ENCODE data around the gene GPR84. TPM values are rescaled to one million over a fixed set of nuclear protein-coding genes. Genes with fewer than 3 reads are reported as not detected.
A peak's percentile ranks its signal among the peaks of the same experiment; 100 is the strongest.
"Not testable (repeated sequence)": the region's sequence is repeated elsewhere in the genome, so short reads cannot be mapped to it uniquely, and the experiment has no call there.

GPR84 gene
- total RNA-seq, 2 experiments from 2014 or later, result 0.32 to 0.59 TPM

GRCh38 chr12:54337280-54337842 is 26.9 kb downstream of the GPR84 start:
- Mint-ChIP-seq H3K36me3 (peaks cover 5% of the 10 kb centered on the region), H3K4me3 (no peak overlapping the region), H3K27ac (no peak overlapping the region), H3K27me3 (no peaks in the 10 kb centered on the region), H3K9me3 (ENCODE audit: low read depth) (no peaks in the 10 kb centered on the region), H3K4me1 (peaks cover 3% of the 10 kb centered on the region)
- CTCF ChIA-PET, result interaction anchor here (0.7 to 6.9 kb wide), 16 partner anchors 10 to 649 kb away, joined by 3 to 53 read pairs (median 5); partner anchors contain the start of gene COPZ1
- DNase-seq (no peak), ATAC-seq (no peak)

DNA sequence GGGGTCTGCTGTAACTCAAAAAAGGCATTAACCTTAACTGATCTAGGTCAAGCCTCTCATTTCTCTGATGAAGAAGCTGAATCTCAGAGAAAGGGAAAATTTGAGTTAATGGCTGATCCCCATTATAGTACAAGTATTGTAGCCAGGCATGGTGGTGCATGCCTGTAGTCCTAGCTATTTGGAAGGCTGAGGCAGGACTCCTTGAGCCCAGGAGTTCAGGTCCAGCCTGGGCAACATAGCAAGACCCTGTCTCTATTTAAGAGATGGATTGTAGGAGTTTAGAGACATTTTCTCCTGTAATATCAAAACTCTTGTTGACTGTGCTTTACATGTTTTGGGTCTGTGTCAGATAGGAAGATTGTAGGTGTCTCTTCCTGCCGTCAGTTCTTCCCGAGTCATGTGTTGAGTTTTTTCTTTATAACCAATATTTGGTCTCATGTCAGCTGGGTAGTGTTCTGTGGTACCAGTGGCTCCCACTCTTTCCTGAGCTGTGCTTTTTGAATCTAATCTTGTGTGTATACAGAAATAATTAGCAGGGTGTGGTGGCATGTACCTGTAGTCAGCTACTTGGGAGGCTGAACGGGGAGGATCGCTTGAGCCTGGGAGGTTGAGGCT is 30.8 kb downstream of the GPR84 start:
- Mint-ChIP-seq H3K27ac (no peak overlapping the region), H3K4me3 (no peak overlapping the region), H3K9me3 (ENCODE audit: low read depth) (no peaks in the 10 kb centered on the region), H3K36me3 (peaks cover under 1% of the 10 kb centered on the region), H3K27me3 (no peaks in the 10 kb centered on the region), H3K4me1 (peaks cover 25% of the 10 kb centered on the region)
- ATAC-seq (no peak), DNase-seq (no peak)
- CTCF ChIA-PET, result interaction anchor here (1.0 to 6.9 kb wide), 10 partner anchors 8 to 118 kb away, joined by 3 to 53 read pairs (median 7); partner anchors contain the start of gene COPZ1

DNA sequence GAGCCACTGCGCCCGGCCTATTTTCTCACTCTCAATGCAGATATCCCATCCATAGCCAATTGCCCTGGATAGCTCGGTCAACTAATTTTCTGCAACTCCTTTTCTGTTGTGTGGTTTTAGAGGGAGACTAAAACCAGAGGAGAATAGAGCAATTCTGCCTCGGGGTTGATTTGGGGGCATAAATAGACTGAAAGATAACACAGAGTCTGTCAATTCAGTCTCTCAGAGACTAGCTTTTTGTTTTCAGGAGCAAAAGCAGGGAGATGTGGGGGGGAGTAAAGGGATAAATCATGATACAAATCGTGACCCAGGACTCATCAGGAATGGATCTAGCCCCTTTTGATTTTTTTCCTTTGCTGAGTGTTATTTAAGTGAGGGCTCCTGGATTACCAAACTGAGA is 32.8 kb downstream of the GPR84 start:
- H3K27me3 Mint-ChIP-seq, result no peaks in the 10 kb centered on the region
- peak overlapping the region; percentile 47 for H3K27ac Mint-ChIP-seq
- peaks cover 1% of the 10 kb centered on the region for H3K36me3 Mint-ChIP-seq
- ATAC-seq, result no peak
- H3K9me3 Mint-ChIP-seq (ENCODE audit: low read depth), result no peaks in the 10 kb centered on the region
- no peak overlapping the region for H3K4me3 Mint-ChIP-seq
- CTCF ChIA-PET, result interaction anchor here (1.9 kb wide), 1 partner anchor 37 kb away, joined by 6 read pairs; no protein-coding TSS in a partner anchor
- H3K4me1 Mint-ChIP-seq, result peaks cover 34% of the 10 kb centered on the region
- DNase-seq, result no peak

DNA sequence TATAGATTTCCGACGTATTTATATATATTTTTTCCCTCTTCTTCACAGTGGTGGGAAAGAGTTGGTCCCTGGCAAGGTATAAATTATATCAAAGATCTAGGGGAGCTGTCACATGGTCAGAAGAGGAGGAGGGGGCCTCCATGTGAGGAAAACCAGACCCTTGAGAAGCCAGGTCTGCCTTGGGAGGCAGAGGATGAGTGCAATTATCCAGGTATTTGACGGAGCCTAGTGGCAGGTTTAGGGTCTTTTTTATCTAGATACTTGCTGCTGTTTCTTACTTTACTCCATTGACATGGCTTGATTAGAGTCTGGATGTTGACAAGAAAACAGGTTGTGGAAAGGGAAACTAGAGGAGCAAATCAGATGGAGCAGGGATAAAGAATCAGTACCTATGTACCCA is 33.8 kb downstream of the GPR84 start:
- CTCF ChIA-PET, result interaction anchor here (1.3 to 1.9 kb wide), 2 partner anchors 37 to 38 kb away, joined by 4 to 6 read pairs; no protein-coding TSS in a partner anchor
- H3K4me3 Mint-ChIP-seq, result no peak overlapping the region
- peak overlapping the region; percentile 70 for H3K27ac Mint-ChIP-seq

GRCh38 chr12:54329759-54330158 is 34.5 kb downstream of the GPR84 start:
- Mint-ChIP-seq H3K4me1 (peaks cover 43% of the 10 kb centered on the region), H3K9me3 (ENCODE audit: low read depth) (no peaks in the 10 kb centered on the region), H3K27me3 (no peaks in the 10 kb centered on the region), H3K4me3 (no peak overlapping the region), H3K27ac (no peak overlapping the region), H3K36me3 (peaks cover 1% of the 10 kb centered on the region)
- CTCF ChIA-PET, result interaction anchor here (1.3 to 1.9 kb wide), 3 partner anchors 28 to 39 kb away, joined by 3 to 6 read pairs (median 4); no protein-coding TSS in a partner anchor
- ATAC-seq, result no peak
- no peak for DNase-seq

More for the DNA sequence above, 33.8 kb downstream of the GPR84 start:
- DNase-seq, result no peak
- Mint-ChIP-seq H3K9me3 (ENCODE audit: low read depth) (no peaks in the 10 kb centered on the region), H3K4me1 (peaks cover 38% of the 10 kb centered on the region), H3K27me3 (no peaks in the 10 kb centered on the region), H3K36me3 (peaks cover 1% of the 10 kb centered on the region)
- no peak for ATAC-seq

GRCh38 chr12:54328595-54329337 is 35.5 kb downstream of the GPR84 start:
- H3K27me3 Mint-ChIP-seq, result no peaks in the 10 kb centered on the region
- peaks cover 1% of the 10 kb centered on the region for H3K36me3 Mint-ChIP-seq
- no peaks in the 10 kb centered on the region for H3K9me3 Mint-ChIP-seq (ENCODE audit: low read depth)
- no peak for DNase-seq
- peak overlapping the region; percentile 65 for H3K27ac Mint-ChIP-seq
- no peak for ATAC-seq
- no peak overlapping the region for H3K4me3 Mint-ChIP-seq
- H3K4me1 Mint-ChIP-seq, result peaks cover 47% of the 10 kb centered on the region
- CTCF ChIA-PET, result interaction anchor here (1.1 to 7.1 kb wide), 5 partner anchors 7 to 77 kb away, joined by 3 to 53 read pairs (median 5); no protein-coding TSS in a partner anchor

DNA sequence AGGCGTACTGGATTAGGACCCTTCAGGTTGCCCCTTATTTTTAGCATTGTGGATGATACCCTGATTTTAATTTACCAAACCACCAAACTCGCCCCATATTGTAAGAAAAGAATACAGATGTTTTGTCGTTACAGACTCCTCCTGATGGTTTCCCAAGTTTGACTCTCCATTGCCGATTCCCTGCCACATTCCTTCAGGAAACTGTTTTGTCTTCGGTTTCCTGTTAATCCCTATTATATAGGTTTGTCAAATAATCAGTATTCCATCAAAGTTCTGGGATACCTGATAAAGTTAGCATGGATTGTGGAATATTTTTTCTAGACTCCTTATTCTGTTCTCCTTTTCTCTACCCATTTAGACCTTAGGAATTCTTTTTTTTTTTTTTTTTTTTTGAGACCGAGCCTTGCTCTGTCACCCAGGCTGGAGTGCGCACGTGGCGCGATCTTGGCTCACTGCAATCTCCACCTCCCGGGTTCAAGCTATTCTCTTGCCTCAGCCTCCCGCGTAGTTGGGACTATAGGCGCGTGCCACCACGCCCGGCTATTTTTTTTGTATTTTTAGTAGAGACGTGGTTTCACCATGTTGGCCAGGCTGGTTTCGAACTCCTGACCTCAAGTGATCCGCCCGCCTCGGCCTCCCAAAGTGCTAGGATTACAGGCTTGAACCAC is 38.7 kb downstream of the GPR84 start:
- not testable (repeated sequence) for ATAC-seq; H3K9me3 Mint-ChIP-seq (ENCODE audit: low read depth); H3K36me3 Mint-ChIP-seq; H3K27me3 Mint-ChIP-seq; DNase-seq
- H3K4me1 Mint-ChIP-seq, result peaks cover 34% of the 10 kb centered on the region
- CTCF ChIA-PET, result interaction anchor here (0.6 to 7.1 kb wide), 34 partner anchors 8 to 1149 kb away, joined by 3 to 53 read pairs (median 4); partner anchors contain the start of gene HNRNPA1
- H3K4me3 Mint-ChIP-seq, result peak overlapping the region; percentile 93
- peak overlapping the region; percentile 90 for H3K27ac Mint-ChIP-seq

GRCh38 chr12:54324617-54325441 is 39.5 kb downstream of the GPR84 start, which contains the start of gene COPZ1:
TSS of gene COPZ1 (plus strand) at chr12:54325131. CDS start at chr12:54325164, 33 bp downstream.
- DNase-seq (peak; percentile 99), ATAC-seq (peak; percentile 99)
- peak within 1 kb of the TSS; percentile 91 for H3K27ac Mint-ChIP-seq
- peaks cover 31% of the 10 kb centered on the region for H3K4me1 Mint-ChIP-seq
- H3K36me3 Mint-ChIP-seq, result peaks cover 1% of the 10 kb centered on the region
- no peaks in the 10 kb centered on the region for H3K27me3 Mint-ChIP-seq
- CTCF ChIA-PET, result interaction anchor here (0.6 to 7.1 kb wide), 33 partner anchors 8 to 176 kb away, joined by 3 to 53 read pairs (median 4); partner anchors contain the start of gene HNRNPA1
- no peaks in the 10 kb centered on the region for H3K9me3 Mint-ChIP-seq (ENCODE audit: low read depth)
- H3K4me3 Mint-ChIP-seq, result peak within 1 kb of the TSS; percentile 93

- H3K9me3 Mint-ChIP-seq (ENCODE audit: low read depth), result no peaks in the 10 kb centered on the region
- H3K4me3 Mint-ChIP-seq, result no peak overlapping the region
- no peaks in the 10 kb centered on the region for H3K36me3 Mint-ChIP-seq
- peaks cover 13% of the 10 kb centered on the region for H3K4me1 Mint-ChIP-seq
- no peak overlapping the region for H3K27ac Mint-ChIP-seq
- ATAC-seq (no peak), DNase-seq (no peak)
- CTCF ChIA-PET, result interaction anchor here (1.4 to 1.8 kb wide), 2 partner anchors 15 to 78 kb away, joined by 3 to 7 read pairs; no protein-coding TSS in a partner anchor
- H3K27me3 Mint-ChIP-seq, result peaks cover 2% of the 10 kb centered on the region
These were observed 42.9 kb downstream of the GPR84 start for GRCh38 chr12:54321363-54321762.

Small RNAs within 50 kb of the gene (microRNA-seq; reads per million reads assigned to microRNA genes)
- gene MIR148B, result 164 reads per million, percentile 71 among the genes with 10 or more reads in this experiment

Other genes with a start within 250 kb of the GPR84 start
- 10 to 100 TPM; 24.1 to 27.1 TPM for gene SMUG1, start 175.5 kb downstream of the GPR84 start, total RNA-seq
- 100 to 1,000 TPM; 102 to 113 TPM for gene CBX5, start 84.4 kb downstream of the GPR84 start, total RNA-seq
- gene HNRNPA1, start 83.8 kb downstream of the GPR84 start, total RNA-seq, result 1,000 to 10,000 TPM; 1,232 to 1,373 TPM
- not detected for gene NFE2, start 63.5 kb downstream of the GPR84 start, total RNA-seq
- 100 to 1,000 TPM in 1 of 2 experiments, 10 to 100 TPM in 1; 90.8 to 104 TPM for gene COPZ1, start 39.4 kb downstream of the GPR84 start, total RNA-seq
- gene ZNF385A, start 20.2 kb upstream of the GPR84 start, total RNA-seq, result under 1 TPM; 0.30 to 0.91 TPM
- 10 to 100 TPM; 13.2 to 37.6 TPM for gene ITGA5, start 54.8 kb upstream of the GPR84 start, total RNA-seq
- 10 to 100 TPM; 10.0 to 13.2 TPM for gene GTSF1, start 109.1 kb upstream of the GPR84 start, total RNA-seq
- gene NCKAP1L, start 133.3 kb upstream of the GPR84 start, total RNA-seq, result 100 to 1,000 TPM; 132 to 133 TPM
- 10 to 100 TPM; 10.6 to 14.3 TPM for gene PDE1B, start 185.1 kb upstream of the GPR84 start, total RNA-seq
- not detected for gene PPP1R1A, start 224.2 kb upstream of the GPR84 start, total RNA-seq

Measured in activated CD8-positive, alpha-beta memory T cell treated with anti-CD3 and anti-CD28 coated beads, Interleukin-2, amount 10 ng/mL, durations not matched to agents 7 days and 5 days (primary cell).